HEK293 (cell line): ENCODE measurements around the gene GNAI2.

Experiments used
- HOXC10 ChIP-seq: sonication (generic); formaldehyde crosslinking; IDR thresholded peaks from 2 replicates; pipeline ENCODE4 v1.8.1; 2023; ENCODE audit warnings: mild to moderate bottlenecking, missing genetic modification reagents
- SP7 ChIP-seq: fragments of 450-650 bp; formaldehyde crosslinking; IDR thresholded peaks from 2 replicates; pipeline ENCODE4 v1.5.1; 2016; ENCODE audit warnings: missing biosample characterization, missing genetic modification characterization
- YY1 ChIP-seq: fragments of 450-650 bp; formaldehyde crosslinking; IDR thresholded peaks from 2 replicates; pipeline ENCODE4 v1.5.1; 2018; ENCODE audit warnings: missing biosample characterization, missing genetic modification characterization
- ZNF138 ChIP-seq: fragments of 450-650 bp; formaldehyde crosslinking; IDR thresholded peaks from 2 replicates; pipeline ENCODE4 v1.5.1; 2016; ENCODE audit warnings: missing biosample characterization, missing genetic modification characterization, borderline replicate concordance
- ZNF184 ChIP-seq: fragments of 450-650 bp; IDR thresholded peaks from 2 replicates; pipeline ENCODE4 v1.5.1; 2018; ENCODE audit warnings: missing biosample characterization, mild to moderate bottlenecking, missing genetic modification characterization
- ZNF202 ChIP-seq: fragments of 450-650 bp; formaldehyde crosslinking; IDR thresholded peaks from 2 replicates; pipeline ENCODE4 v1.5.1; 2016; ENCODE audit warnings: missing biosample characterization, missing genetic modification characterization, borderline replicate concordance
- ZNF223 ChIP-seq: fragments of 450-650 bp; formaldehyde crosslinking; IDR thresholded peaks from 2 replicates; pipeline ENCODE4 v1.5.1; 2016; ENCODE audit warnings: missing biosample characterization, missing genetic modification characterization
- ZNF37A ChIP-seq: fragments of 450-650 bp; IDR thresholded peaks from 2 replicates; pipeline ENCODE4 v1.5.1; 2018; ENCODE audit warnings: missing biosample characterization, missing genetic modification characterization
- ZNF391 ChIP-seq: fragments of 450-650 bp; formaldehyde crosslinking; IDR thresholded peaks from 2 replicates; pipeline ENCODE4 v1.5.1; 2016; ENCODE audit warnings: low read depth, missing biosample characterization, missing genetic modification characterization, borderline replicate concordance
- ZNF423 ChIP-seq: fragments of 450-650 bp; formaldehyde crosslinking; IDR thresholded peaks from 2 replicates; pipeline ENCODE4 v1.5.1; 2016; ENCODE audit warnings: missing biosample characterization, missing genetic modification characterization
- ZNF549 ChIP-seq: fragments of 450-650 bp; IDR thresholded peaks from 2 replicates; pipeline ENCODE4 v1.5.1; 2018; ENCODE audit warnings: missing biosample characterization, missing genetic modification characterization, mild to moderate bottlenecking, inconsistent platforms, moderate library complexity
- ZNF658 ChIP-seq: fragments of 450-650 bp; formaldehyde crosslinking; IDR thresholded peaks from 2 replicates; pipeline ENCODE4; 2016; ENCODE audit warnings: missing biosample characterization, missing genetic modification characterization
- ZNF792 ChIP-seq: fragments of 450-650 bp; formaldehyde crosslinking; IDR thresholded peaks from 2 replicates; pipeline ENCODE4 v1.5.1; 2016; ENCODE audit warnings: missing biosample characterization, missing genetic modification characterization
- ZSCAN30 ChIP-seq: fragments of 450-650 bp; IDR thresholded peaks from 2 replicates; pipeline ENCODE4 v1.5.1; 2018; ENCODE audit warnings: missing biosample characterization, mild to moderate bottlenecking, missing genetic modification characterization, moderate library complexity
- TF ChIP-seq, protein P1 (sequence below): fragments of 450-650 bp; formaldehyde crosslinking; IDR thresholded peaks from 2 replicates; pipeline ENCODE4 v1.5.1; 2016; ENCODE audit warnings: missing biosample characterization, missing genetic modification characterization, borderline replicate concordance
- TF ChIP-seq, protein P2 (sequence below): fragments of 450-650 bp; formaldehyde crosslinking; conservative IDR thresholded peaks from 2 replicates; pipeline ENCODE4 v1.5.1; 2016; ENCODE audit warnings: low read depth, missing biosample characterization, missing genetic modification characterization
- TF ChIP-seq, protein P3 (sequence below): fragments of 450-650 bp; formaldehyde crosslinking; IDR thresholded peaks from 2 replicates; pipeline ENCODE4 v1.5.1; 2016; ENCODE audit warnings: missing biosample characterization, missing genetic modification characterization
- TF ChIP-seq, protein P4 (sequence below): fragments of 450-650 bp; formaldehyde crosslinking; IDR thresholded peaks from 2 replicates; pipeline ENCODE4 v1.5.1; 2016; ENCODE audit warnings: missing biosample characterization, missing genetic modification characterization, low read depth

Gene GNAI2

DNA sequence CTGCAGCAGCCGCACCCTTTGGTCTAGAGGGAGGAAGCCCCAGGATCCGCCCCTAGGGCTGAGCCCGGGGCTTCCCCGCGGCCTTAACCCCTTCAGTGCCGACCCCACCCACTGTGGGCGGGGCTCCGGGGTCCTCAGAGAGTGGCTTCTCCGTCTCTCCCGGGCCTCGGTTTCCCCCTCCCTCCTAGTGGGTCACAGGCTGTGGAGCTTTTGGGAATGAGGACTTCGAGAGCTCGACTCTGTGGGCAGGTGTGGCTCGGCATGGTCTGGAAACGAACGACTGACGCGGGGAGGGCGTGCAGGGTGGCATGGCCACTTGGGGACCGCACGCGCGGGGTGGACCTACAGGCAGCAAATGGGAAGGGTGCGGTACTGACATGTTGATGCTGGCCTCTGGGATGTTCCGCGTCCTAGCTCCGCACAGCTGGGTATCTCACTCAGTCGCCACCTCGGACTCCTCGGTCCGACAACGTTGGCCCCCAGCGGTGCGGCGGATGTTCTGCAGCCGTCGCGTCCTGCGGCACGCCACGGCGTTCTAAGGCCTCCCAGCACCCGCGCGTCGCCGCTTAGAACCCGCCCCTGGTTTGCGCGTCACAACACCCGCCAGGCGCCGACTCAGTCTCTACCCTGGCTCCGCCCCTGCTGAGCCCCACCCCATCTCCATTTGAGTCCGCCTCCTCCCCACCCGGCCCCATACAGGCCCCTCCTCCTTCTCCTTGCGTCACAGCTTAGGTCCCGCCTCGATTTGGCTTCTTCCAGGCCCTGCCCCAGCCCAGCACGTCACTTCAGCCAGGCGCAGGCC lies 63.0 kb downstream of the GNAI2 start, which contains the start of the genes HYAL3 and NAA80 (continued):
- TF ChIP-seq, protein P1, sequence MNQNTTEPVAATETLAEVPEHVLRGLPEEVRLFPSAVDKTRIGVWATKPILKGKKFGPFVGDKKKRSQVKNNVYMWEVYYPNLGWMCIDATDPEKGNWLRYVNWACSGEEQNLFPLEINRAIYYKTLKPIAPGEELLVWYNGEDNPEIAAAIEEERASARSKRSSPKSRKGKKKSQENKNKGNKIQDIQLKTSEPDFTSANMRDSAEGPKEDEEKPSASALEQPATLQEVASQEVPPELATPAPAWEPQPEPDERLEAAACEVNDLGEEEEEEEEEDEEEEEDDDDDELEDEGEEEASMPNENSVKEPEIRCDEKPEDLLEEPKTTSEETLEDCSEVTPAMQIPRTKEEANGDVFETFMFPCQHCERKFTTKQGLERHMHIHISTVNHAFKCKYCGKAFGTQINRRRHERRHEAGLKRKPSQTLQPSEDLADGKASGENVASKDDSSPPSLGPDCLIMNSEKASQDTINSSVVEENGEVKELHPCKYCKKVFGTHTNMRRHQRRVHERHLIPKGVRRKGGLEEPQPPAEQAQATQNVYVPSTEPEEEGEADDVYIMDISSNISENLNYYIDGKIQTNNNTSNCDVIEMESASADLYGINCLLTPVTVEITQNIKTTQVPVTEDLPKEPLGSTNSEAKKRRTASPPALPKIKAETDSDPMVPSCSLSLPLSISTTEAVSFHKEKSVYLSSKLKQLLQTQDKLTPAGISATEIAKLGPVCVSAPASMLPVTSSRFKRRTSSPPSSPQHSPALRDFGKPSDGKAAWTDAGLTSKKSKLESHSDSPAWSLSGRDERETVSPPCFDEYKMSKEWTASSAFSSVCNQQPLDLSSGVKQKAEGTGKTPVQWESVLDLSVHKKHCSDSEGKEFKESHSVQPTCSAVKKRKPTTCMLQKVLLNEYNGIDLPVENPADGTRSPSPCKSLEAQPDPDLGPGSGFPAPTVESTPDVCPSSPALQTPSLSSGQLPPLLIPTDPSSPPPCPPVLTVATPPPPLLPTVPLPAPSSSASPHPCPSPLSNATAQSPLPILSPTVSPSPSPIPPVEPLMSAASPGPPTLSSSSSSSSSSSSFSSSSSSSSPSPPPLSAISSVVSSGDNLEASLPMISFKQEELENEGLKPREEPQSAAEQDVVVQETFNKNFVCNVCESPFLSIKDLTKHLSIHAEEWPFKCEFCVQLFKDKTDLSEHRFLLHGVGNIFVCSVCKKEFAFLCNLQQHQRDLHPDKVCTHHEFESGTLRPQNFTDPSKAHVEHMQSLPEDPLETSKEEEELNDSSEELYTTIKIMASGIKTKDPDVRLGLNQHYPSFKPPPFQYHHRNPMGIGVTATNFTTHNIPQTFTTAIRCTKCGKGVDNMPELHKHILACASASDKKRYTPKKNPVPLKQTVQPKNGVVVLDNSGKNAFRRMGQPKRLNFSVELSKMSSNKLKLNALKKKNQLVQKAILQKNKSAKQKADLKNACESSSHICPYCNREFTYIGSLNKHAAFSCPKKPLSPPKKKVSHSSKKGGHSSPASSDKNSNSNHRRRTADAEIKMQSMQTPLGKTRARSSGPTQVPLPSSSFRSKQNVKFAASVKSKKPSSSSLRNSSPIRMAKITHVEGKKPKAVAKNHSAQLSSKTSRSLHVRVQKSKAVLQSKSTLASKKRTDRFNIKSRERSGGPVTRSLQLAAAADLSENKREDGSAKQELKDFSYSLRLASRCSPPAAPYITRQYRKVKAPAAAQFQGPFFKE (tag by site-specific recombination): no peak
- TF ChIP-seq, protein P2, sequence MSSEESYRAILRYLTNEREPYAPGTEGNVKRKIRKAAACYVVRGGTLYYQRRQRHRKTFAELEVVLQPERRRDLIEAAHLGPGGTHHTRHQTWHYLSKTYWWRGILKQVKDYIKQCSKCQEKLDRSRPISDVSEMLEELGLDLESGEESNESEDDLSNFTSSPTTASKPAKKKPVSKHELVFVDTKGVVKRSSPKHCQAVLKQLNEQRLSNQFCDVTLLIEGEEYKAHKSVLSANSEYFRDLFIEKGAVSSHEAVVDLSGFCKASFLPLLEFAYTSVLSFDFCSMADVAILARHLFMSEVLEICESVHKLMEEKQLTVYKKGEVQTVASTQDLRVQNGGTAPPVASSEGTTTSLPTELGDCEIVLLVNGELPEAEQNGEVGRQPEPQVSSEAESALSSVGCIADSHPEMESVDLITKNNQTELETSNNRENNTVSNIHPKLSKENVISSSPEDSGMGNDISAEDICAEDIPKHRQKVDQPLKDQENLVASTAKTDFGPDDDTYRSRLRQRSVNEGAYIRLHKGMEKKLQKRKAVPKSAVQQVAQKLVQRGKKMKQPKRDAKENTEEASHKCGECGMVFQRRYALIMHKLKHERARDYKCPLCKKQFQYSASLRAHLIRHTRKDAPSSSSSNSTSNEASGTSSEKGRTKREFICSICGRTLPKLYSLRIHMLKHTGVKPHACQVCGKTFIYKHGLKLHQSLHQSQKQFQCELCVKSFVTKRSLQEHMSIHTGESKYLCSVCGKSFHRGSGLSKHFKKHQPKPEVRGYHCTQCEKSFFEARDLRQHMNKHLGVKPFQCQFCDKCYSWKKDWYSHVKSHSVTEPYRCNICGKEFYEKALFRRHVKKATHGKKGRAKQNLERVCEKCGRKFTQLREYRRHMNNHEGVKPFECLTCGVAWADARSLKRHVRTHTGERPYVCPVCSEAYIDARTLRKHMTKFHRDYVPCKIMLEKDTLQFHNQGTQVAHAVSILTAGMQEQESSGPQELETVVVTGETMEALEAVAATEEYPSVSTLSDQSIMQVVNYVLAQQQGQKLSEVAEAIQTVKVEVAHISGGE (tag by site-specific recombination): peak; percentile 14; the same call in 1 of the 2 replicates
- TF ChIP-seq, protein P3, sequence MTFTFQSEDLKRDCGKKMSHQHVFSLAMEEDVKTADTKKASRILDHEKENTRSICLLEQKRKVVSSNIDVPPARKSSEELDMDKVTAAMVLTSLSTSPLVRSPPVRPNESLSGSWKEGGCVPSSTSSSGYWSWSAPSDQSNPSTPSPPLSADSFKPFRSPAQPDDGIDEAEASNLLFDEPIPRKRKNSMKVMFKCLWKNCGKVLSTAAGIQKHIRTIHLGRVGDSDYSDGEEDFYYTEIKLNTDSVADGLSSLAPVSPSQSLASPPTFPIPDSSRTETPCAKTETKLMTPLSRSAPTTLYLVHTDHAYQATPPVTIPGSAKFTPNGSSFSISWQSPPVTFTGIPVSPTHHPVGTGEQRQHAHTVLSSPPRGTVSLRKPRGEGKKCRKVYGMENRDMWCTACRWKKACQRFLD (tag by site-specific recombination): no peak
- TF ChIP-seq ZNF792 (tag by site-specific recombination) (no peak), ZNF37A (no peak), ZNF549 (tag by site-specific recombination) (no peak), ZNF658 (tag by site-specific recombination) (no peak), SP7 (tag by site-specific recombination) (peak; percentile 62), ZNF184 (tag by site-specific recombination) (no peak), ZNF423 (tag by site-specific recombination) (peak; percentile 62; the same call in 1 of the 2 replicates), ZNF223 (no peak), ZNF202 (no peak), HOXC10 (CRISPR knock-in tag) (no peak), ZNF138 (tag by site-specific recombination) (no peak), ZNF391 (peak; percentile 80; the same call in 1 of the 2 replicates), ZSCAN30 (tag by site-specific recombination) (no peak; the same call in 1 of the 2 replicates), YY1 (no peak)
- TF ChIP-seq, protein P4, sequence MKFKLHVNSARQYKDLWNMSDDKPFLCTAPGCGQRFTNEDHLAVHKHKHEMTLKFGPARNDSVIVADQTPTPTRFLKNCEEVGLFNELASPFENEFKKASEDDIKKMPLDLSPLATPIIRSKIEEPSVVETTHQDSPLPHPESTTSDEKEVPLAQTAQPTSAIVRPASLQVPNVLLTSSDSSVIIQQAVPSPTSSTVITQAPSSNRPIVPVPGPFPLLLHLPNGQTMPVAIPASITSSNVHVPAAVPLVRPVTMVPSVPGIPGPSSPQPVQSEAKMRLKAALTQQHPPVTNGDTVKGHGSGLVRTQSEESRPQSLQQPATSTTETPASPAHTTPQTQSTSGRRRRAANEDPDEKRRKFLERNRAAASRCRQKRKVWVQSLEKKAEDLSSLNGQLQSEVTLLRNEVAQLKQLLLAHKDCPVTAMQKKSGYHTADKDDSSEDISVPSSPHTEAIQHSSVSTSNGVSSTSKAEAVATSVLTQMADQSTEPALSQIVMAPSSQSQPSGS: no peak
